ENCODE results near the gene ZNF100. TPM values are rescaled to one million over a fixed set of nuclear protein-coding genes. Genes with fewer than 3 reads are reported as not detected.

The ZNF100 gene
- total and polyA plus RNA-seq, 12 donors: 2.0 to 18.7 (median 9.6) TPM

- Histone ChIP-seq H3K36me3 (replicated peaks in 1 of 2) (no peaks in the 10 kb centered on the region), H3K4me1 (replicated peaks in 1 of 2) (no peaks in the 10 kb centered on the region), H3K27me3 (no peaks in the 10 kb centered on the region), H3K9me3 (replicated peaks in 1 of 3) (no peaks in the 10 kb centered on the region), H3K27ac (no peak overlapping the region), H3K4me3 (no peak overlapping the region)
- TF ChIP-seq CTCF (IDR thresholded peaks at IDR 0.05) (peak; percentile 48 to 76 (median 66)), POLR2A (IDR thresholded peaks at IDR 0.05) (no peak)
- DNase-seq: peak in 1 of 7 donors; percentile 7
- intact Hi-C loops (cut with DNase I): loop anchor here (5.0 to 10.0 kb wide), 3 partner anchors 213 to 496 kb away; no protein-coding TSS in a partner anchor
- 13 to 31% (median 25%) methylated on average over 4 of the region's 4 CpGs for WGBS, 4 donors
Observed at GRCh38 chr19:21698215-21698614, 69.2 kb downstream of the ZNF100 start.

GRCh38 chr19:21697698-21698097, 69.7 kb downstream of the ZNF100 start:
- intact Hi-C loops (cut with DNase I): loop anchor here (5.0 to 10.0 kb wide), 3 partner anchors 213 to 495 kb away; no protein-coding TSS in a partner anchor
- WGBS, 4 donors: 47 to 58% (median 53%) methylated on average over 3 of the region's 3 CpGs
- Histone ChIP-seq H3K9me3 (replicated peaks in 1 of 3) (no peaks in the 10 kb centered on the region), H3K27ac (no peak overlapping the region), H3K4me1 (replicated peaks in 1 of 2) (no peaks in the 10 kb centered on the region), H3K27me3 (no peaks in the 10 kb centered on the region), H3K36me3 (replicated peaks in 1 of 2) (no peaks in the 10 kb centered on the region), H3K4me3 (no peak overlapping the region)
- TF ChIP-seq POLR2A (IDR thresholded peaks at IDR 0.05) (no peak), CTCF (IDR thresholded peaks at IDR 0.05) (no peak)
- DNase-seq: no peak

GRCh38 chr19:21694171-21694906, 73.0 kb downstream of the ZNF100 start:
- WGBS, 4 donors: 69 to 83% (median 72%) methylated on average over 7 of the region's 7 CpGs
- DNase-seq: peak in 1 of 7 donors; percentile 8
- H3K4me3 ChIP-seq: no peak overlapping the region
- H3K27ac ChIP-seq: no peak overlapping the region
- no peaks in the 10 kb centered on the region for H3K36me3 ChIP-seq (replicated peaks in 1 of 2)
- TF ChIP-seq CTCF (IDR thresholded peaks at IDR 0.05) (no peak), POLR2A (IDR thresholded peaks at IDR 0.05) (no peak)
- no peaks in the 10 kb centered on the region for H3K9me3 ChIP-seq (replicated peaks in 1 of 3)
- intact Hi-C loops (cut with DNase I): loop anchor here in 1 of 2 donors (10.0 kb wide), 1 partner anchor 210 kb away; no protein-coding TSS in a partner anchor
- H3K4me1 ChIP-seq (replicated peaks in 1 of 2): no peaks in the 10 kb centered on the region
- no peaks in the 10 kb centered on the region for H3K27me3 ChIP-seq

GRCh38 chr19:21693399-21693798, 74.0 kb downstream of the ZNF100 start:
- intact Hi-C loops (cut with DNase I): loop anchor here in 1 of 2 donors (10.0 kb wide), 1 partner anchor 209 kb away; no protein-coding TSS in a partner anchor
- WGBS, 4 donors: 93 to 100% (median 98%) methylated on average over 1 of the region's 1 CpG

More at GRCh38 chr19:21693399-21693798, 74.0 kb downstream of the ZNF100 start:
- Histone ChIP-seq H3K27ac (no peak overlapping the region), H3K4me1 (replicated peaks in 1 of 2) (no peaks in the 10 kb centered on the region), H3K27me3 (no peaks in the 10 kb centered on the region), H3K4me3 (no peak overlapping the region), H3K9me3 (replicated peaks in 1 of 3) (no peaks in the 10 kb centered on the region), H3K36me3 (replicated peaks in 1 of 2) (no peaks in the 10 kb centered on the region)
- TF ChIP-seq POLR2A (IDR thresholded peaks at IDR 0.05) (no peak), CTCF (IDR thresholded peaks at IDR 0.05) (no peak)
- DNase-seq: no peak

All from adrenal gland (tissue), 12 donors.